Spinal cord (tissue), 10 donors: ENCODE data around the gene SGCE. TPM values are rescaled to one million over a fixed set of nuclear protein-coding genes. Genes with fewer than 3 reads are reported as not detected.

Experiments
- DNase-seq, 6 donors: peaks; one replicate each; pipeline versions ENCODE4 v3.0.0 to v3.0.0-alpha.2; 2013 to 2015; ENCODE audit warnings: low spot score in 6 of 6, low read depth in 4 of 6
- H3K27ac ChIP-seq: one replicate; pipeline ENCODE4 v1.5.1; 2013; ENCODE audit warnings: low read depth, low read length, control low read depth
- H3K27me3 ChIP-seq: one replicate; pipeline ENCODE4 v1.6.1; 2013; ENCODE audit warnings: low read length; ENCODE audit not compliant: control insufficient read depth, insufficient read depth
- H3K36me3 ChIP-seq: one replicate; pipeline ENCODE4 v1.6.1; 2013; ENCODE audit warnings: low read length; ENCODE audit not compliant: control insufficient read depth, insufficient read depth
- H3K4me1 ChIP-seq: one replicate; pipeline ENCODE4 v1.6.1; 2013; ENCODE audit warnings: low read length; ENCODE audit not compliant: control insufficient read depth, insufficient read depth
- H3K4me3 ChIP-seq: one replicate; pipeline ENCODE4 v1.5.1; 2013; ENCODE audit warnings: low read depth, low read length, control low read depth
- H3K9me3 ChIP-seq: one replicate; pipeline ENCODE4 v1.6.1; 2013; ENCODE audit warnings: low read length; ENCODE audit not compliant: control insufficient read depth, insufficient read depth
- WGBS: methylation state at CpG from one replicate; pipeline ENCODE4 v1.1.5; 2013; ENCODE audit warnings: missing lambda C conversion rate; ENCODE audit not compliant: insufficient coverage; 5-methylcytosine and 5-hydroxymethylcytosine counted together
- polyA plus RNA-seq, 2 donors: library from polyadenylated mRNA; unstranded; fragments of 120-200 nt; gene quantifications; one replicate each; pipeline ENCODE4 v1.2.1, GENCODE V29; 2013; ENCODE audit not compliant: insufficient read length in 2 of 2
- total RNA-seq, 2 donors: library from RNA; depleted of rRNA in 1 of 2; stranded (reverse); fragments of 120-200 nt in 1 of 2; fragments of >200 nt in 1 of 2; gene quantifications; one replicate each; pipeline versions ENCODE4 v1.2.3 to v1.2.4, GENCODE V29; 2013 to 2014
- donor health status: healthy.

The SGCE gene
- total and polyA plus RNA-seq, 4 donors, result 76.8 to 146 (median 90.8) TPM

DNA sequence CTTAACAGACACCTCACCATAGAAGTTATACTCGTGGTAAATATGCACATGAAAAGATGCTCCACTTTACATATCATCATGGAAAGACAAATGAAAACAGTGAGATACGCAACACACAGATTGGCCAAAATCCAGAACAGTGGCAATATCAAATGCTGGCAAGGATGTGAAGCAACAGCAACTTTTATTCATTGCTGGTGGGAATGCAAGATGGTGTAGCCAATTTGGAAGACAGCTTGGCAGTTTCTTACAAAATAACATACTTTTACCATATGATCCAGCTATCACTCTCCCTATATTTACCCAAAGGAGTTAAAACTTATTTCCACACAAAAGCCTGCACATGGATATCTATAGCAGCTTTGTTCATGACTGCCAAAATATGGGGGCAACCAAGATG, 46.4 kb downstream of the SGCE start:
- 94% methylated on average over 2 of the region's 2 CpGs for WGBS
- no peak overlapping the region for H3K4me3 ChIP-seq
- H3K27me3 ChIP-seq, result no peaks in the 10 kb centered on the region
- H3K4me1 ChIP-seq, result no peaks in the 10 kb centered on the region
- H3K9me3 ChIP-seq, result no peaks in the 10 kb centered on the region
- H3K27ac ChIP-seq, result no peak overlapping the region
- peak in 1 of 6 donors; percentile 83 for DNase-seq
- peaks cover 4% of the 10 kb centered on the region for H3K36me3 ChIP-seq

- Histone ChIP-seq H3K9me3 (no peaks in the 10 kb centered on the region), H3K36me3 (no peaks in the 10 kb centered on the region), H3K27ac (no peak overlapping the region), H3K27me3 (no peaks in the 10 kb centered on the region), H3K4me3 (no peak overlapping the region), H3K4me1 (no peaks in the 10 kb centered on the region)
- no peak for DNase-seq
- WGBS, result no CpG with 5 or more reads among the region's 1 CpG
These were observed 50.9 kb downstream of the SGCE start for GRCh38 chr7:94605031-94605430.

DNA sequence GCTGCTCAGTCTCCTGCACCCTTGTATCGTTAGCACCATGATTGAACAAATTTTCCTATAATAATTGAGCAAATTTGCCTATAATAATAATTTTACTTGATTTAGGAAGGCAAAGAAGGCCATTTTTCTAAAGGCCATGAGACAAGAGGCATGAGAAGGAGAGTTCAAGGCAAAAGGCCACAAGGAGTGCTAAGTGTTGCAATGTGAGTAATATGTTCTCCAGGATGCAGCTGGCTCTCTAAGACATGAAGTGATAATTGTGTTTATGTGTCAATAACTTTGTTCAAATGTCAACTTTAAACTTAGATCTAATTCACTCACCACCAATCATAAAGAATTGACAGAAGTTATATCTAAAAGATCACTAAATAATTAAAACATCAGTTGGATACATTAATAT, 53.8 kb downstream of the SGCE start:
- Histone ChIP-seq H3K9me3 (no peaks in the 10 kb centered on the region), H3K36me3 (peaks cover 5% of the 10 kb centered on the region), H3K4me1 (no peaks in the 10 kb centered on the region), H3K27me3 (no peaks in the 10 kb centered on the region), H3K4me3 (no peak overlapping the region), H3K27ac (no peak overlapping the region)
- WGBS, result no CpG with 5 or more reads among the region's 1 CpG
- no peak for DNase-seq

GRCh38 chr7:94600267-94600666, 55.7 kb downstream of the SGCE start:
- peaks cover 5% of the 10 kb centered on the region for H3K36me3 ChIP-seq
- H3K27ac ChIP-seq, result no peak overlapping the region
- no peaks in the 10 kb centered on the region for H3K27me3 ChIP-seq
- no peaks in the 10 kb centered on the region for H3K9me3 ChIP-seq
- WGBS, result 80% methylated on average over 1 of the region's 3 CpGs
- DNase-seq, result no peak
- no peak overlapping the region for H3K4me3 ChIP-seq
- no peaks in the 10 kb centered on the region for H3K4me1 ChIP-seq

DNA sequence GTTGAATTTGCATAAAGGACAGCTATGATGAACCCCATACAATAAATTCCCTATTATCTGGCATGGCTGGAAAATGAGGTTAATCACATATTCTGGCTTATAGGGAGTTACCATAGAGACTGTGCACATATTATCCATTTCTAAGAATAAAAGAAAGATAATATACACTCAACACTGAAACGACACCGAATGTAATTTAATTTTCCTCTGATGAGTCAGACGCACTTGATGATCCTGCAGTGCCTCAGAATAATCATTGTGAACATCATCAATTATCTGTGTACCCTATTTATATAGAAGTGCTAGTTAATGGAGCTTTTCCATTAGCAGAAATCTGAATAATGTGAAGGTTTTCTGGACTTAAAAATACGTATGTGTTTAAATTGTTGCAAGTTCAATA, 60.2 kb downstream of the SGCE start:
- DNase-seq, result peak in 1 of 6 donors; percentile 51
- WGBS, result no CpG with 5 or more reads among the region's 4 CpGs
- Histone ChIP-seq H3K4me1 (no peaks in the 10 kb centered on the region), H3K4me3 (no peak overlapping the region), H3K9me3 (no peaks in the 10 kb centered on the region), H3K27me3 (no peaks in the 10 kb centered on the region), H3K36me3 (peaks cover 5% of the 10 kb centered on the region), H3K27ac (no peak overlapping the region)

GRCh38 chr7:94594882-94595281, 61.1 kb downstream of the SGCE start:
- DNase-seq, result no peak
- H3K4me1 ChIP-seq, result no peaks in the 10 kb centered on the region
- H3K4me3 ChIP-seq, result no peak overlapping the region
- H3K36me3 ChIP-seq, result peaks cover 5% of the 10 kb centered on the region
- no peaks in the 10 kb centered on the region for H3K9me3 ChIP-seq
- no peaks in the 10 kb centered on the region for H3K27me3 ChIP-seq
- no peak overlapping the region for H3K27ac ChIP-seq
- no CpG with 5 or more reads among the region's 1 CpG for WGBS

DNA sequence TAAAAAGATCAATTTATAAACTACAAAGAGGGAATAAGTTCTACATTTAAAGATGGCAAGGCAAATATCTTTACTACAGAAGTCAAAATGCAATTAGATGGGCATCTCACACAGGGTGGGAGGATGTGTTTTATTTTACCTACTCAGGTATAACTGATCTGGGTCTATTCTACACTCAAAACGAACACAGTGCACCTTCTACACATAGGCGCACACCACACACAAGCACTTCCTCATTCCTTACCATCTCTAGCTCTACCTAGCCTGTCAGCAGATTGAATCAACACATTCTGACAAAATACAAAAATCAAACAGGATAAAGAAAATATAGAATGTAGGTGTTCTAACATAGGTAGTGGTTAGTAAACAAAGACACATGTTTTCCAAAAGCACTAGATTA, 64.8 kb downstream of the SGCE start:
- no peak for DNase-seq
- Histone ChIP-seq H3K27me3 (no peaks in the 10 kb centered on the region), H3K4me3 (no peak overlapping the region), H3K4me1 (no peaks in the 10 kb centered on the region), H3K36me3 (no peaks in the 10 kb centered on the region), H3K9me3 (no peaks in the 10 kb centered on the region), H3K27ac (no peak overlapping the region)
- no CpG with 5 or more reads among the region's 2 CpGs for whole genome bisulfite sequencing

DNA sequence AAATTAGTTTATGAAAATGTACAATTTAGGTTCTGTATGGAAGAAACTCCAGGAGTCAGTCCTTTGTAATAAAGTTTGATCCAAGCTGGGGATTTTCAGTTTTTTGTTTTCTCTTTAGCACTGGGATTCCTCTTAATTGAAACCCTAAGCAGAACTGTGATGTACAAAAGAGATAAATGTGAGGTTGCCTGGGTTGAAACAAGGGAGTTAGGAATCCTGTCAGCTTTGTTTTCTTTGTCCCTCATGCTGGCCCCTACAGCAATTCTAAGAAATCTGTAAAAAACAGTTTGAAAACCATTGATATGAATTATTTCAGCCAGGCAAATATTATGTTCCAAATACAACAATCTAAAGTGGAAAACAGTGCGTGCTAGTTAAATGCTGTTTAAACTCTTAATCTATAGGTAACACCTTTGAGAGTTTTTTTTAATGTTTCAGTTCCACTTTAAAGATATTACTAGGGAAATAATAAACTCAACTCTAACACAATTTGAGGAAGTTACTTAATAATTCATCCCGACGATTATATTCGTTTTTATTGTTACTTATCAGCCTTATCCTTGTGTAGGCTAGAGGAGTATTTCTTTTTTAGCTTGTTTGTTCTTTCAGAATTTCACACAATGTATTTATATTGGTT, 65.3 kb downstream of the SGCE start:
- DNase-seq, result no peak
- H3K4me1 ChIP-seq, result no peaks in the 10 kb centered on the region
- no peaks in the 10 kb centered on the region for H3K36me3 ChIP-seq
- H3K4me3 ChIP-seq, result no peak overlapping the region
- no peaks in the 10 kb centered on the region for H3K9me3 ChIP-seq
- WGBS, result no CpG with 5 or more reads among the region's 4 CpGs
- no peaks in the 10 kb centered on the region for H3K27me3 ChIP-seq
- H3K27ac ChIP-seq, result no peak overlapping the region

DNA sequence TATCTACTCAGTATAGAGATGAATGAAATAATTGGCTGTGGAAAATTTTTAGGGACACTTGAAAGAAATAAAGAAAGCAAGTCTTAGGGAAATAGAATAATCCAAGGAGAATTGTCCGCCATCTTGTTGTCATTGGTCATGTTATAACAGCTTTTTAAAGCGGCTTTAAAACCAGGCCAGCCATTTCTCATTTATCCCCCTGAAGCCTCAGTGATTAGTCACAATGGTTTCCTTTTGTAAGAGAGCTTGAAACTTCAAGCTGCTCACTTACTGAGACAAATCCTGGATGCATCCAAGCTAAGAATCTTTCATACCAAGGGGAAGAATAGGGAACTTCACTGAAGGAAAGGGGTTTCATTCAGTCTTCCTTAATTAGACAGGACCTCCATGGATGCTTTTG, 67.9 kb downstream of the SGCE start:
- peak in 1 of 6 donors; percentile 23 for DNase-seq
- Histone ChIP-seq H3K36me3 (no peaks in the 10 kb centered on the region), H3K4me1 (no peaks in the 10 kb centered on the region), H3K4me3 (no peak overlapping the region), H3K27me3 (no peaks in the 10 kb centered on the region), H3K9me3 (no peaks in the 10 kb centered on the region), H3K27ac (no peak overlapping the region)
- no CpG with 5 or more reads among the region's 2 CpGs for WGBS

- no CpG with 5 or more reads among the region's 1 CpG for WGBS
- no peak overlapping the region for H3K4me3 ChIP-seq
- H3K4me1 ChIP-seq, result no peaks in the 10 kb centered on the region
- no peak overlapping the region for H3K27ac ChIP-seq
- no peaks in the 10 kb centered on the region for H3K36me3 ChIP-seq
- H3K9me3 ChIP-seq, result no peaks in the 10 kb centered on the region
- no peak for DNase-seq
- no peaks in the 10 kb centered on the region for H3K27me3 ChIP-seq
These were observed 71.8 kb downstream of the SGCE start for GRCh38 chr7:94584113-94584512.
